Transverse colon (tissue), 4 donors: Measurements from ENCODE around the gene FBXL15.

Experiments used
- EP300 ChIP-seq: sonication (generic); formaldehyde crosslinking; IDR thresholded peaks from one replicate; pipeline ENCODE4 v1.6.1; 2017; ENCODE audit warnings: antibody characterized with exemption, low read depth
- POLR2A ChIP-seq: fragments of 450-650 bp; IDR thresholded peaks from one replicate; pipeline ENCODE4 v1.6.1; 2016; ENCODE audit warnings: antibody characterized with exemption, mild to moderate bottlenecking, moderate library complexity
- POLR2AphosphoS5 ChIP-seq, 3 donors: sonication (generic); formaldehyde crosslinking; IDR thresholded peaks; one replicate each; pipeline ENCODE4 v1.6.1; 2016; ENCODE audit warnings: antibody characterized with exemption in 3 of 3
- TF ChIP-seq, protein P1 (sequence below), 5 experiments: fragments of 200-600 bp in 3 of 5; fragments of 450-650 bp in 2 of 5; sonication (generic) in 3 of 5; IDR thresholded peaks; 1 replicate in 2 of 5; 2 replicates in 3 of 5; pipeline ENCODE4 v1.5.1; 2016 to 2017; ENCODE audit warnings: antibody characterized with exemption in 5 of 5, inconsistent platforms in 3 of 5, mild to moderate bottlenecking in 2 of 5, moderate library complexity in 1 of 5

DNA sequence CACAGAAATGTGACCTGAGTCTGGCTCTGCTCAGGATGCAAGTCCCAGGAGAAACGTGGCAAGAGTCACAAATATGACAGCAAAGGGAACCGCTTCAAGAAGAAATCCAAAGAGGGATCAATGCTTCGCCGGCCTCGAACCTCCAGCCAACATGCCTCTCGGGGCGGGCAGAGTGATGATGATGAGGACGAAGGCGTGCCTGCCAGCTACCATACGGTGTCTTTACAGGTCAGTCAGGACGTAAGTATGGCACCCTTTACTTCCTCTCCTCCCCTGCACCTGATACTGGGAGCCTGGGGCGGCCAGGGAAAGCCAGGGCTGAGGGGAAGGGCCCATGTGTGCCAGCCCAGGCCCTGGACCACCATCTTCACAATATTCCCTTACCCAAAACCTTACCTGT, 43.7 kb upstream of the FBXL15 start:
- TF ChIP-seq, protein P1, sequence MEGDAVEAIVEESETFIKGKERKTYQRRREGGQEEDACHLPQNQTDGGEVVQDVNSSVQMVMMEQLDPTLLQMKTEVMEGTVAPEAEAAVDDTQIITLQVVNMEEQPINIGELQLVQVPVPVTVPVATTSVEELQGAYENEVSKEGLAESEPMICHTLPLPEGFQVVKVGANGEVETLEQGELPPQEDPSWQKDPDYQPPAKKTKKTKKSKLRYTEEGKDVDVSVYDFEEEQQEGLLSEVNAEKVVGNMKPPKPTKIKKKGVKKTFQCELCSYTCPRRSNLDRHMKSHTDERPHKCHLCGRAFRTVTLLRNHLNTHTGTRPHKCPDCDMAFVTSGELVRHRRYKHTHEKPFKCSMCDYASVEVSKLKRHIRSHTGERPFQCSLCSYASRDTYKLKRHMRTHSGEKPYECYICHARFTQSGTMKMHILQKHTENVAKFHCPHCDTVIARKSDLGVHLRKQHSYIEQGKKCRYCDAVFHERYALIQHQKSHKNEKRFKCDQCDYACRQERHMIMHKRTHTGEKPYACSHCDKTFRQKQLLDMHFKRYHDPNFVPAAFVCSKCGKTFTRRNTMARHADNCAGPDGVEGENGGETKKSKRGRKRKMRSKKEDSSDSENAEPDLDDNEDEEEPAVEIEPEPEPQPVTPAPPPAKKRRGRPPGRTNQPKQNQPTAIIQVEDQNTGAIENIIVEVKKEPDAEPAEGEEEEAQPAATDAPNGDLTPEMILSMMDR (IDR thresholded peaks at IDR 0.05): no peak
- TF ChIP-seq POLR2AphosphoS5 (IDR thresholded peaks at IDR 0.05) (no peak), EP300 (no peak), POLR2A (no peak)
